ENCODE results near the gene ASPA. TPM values are rescaled to one million over a fixed set of nuclear protein-coding genes. Genes with fewer than 3 reads are reported as not detected.

ASPA gene
- total and polyA plus RNA-seq, 8 donors = 6.5 to 68.9 (median 45.9) TPM

DNA sequence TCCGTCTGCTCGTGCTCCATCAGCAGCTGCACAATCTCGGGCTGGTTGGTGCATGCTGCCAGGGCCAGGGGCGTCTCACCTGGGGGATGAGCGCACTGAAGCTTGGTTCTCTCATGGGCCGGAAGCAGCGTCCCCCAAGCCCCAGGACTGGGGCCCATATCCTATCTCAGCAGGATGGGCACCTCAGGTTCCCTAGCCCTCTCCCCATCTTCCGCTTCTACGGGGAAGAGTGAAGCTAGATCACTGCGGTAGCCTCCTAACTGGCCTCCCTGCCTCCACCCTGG is 57.0 kb downstream of the ASPA start:
- no peaks in the 10 kb centered on the region for H3K9me3 ChIP-seq
- H3K27ac ChIP-seq = no peak overlapping the region
- no peak for TF ChIP-seq CTCF (IDR thresholded peaks at IDR 0.05)
- ATAC-seq (no peak), DNase-seq (no peak)
- intact Hi-C loops (cut with DNase I) = no loop called here
- H3K4me3 ChIP-seq = no peak overlapping the region
- H3K27me3 ChIP-seq = peaks cover 0 to 60% of the 10 kb centered on the region in 2 donors
- no peaks in the 10 kb centered on the region for H3K4me1 ChIP-seq
- no peaks in the 10 kb centered on the region for H3K36me3 ChIP-seq

GRCh38 chr17:3533752-3534151 is 58.0 kb downstream of the ASPA start:
- intact Hi-C loops (cut with DNase I) = no loop called here
- no peak for TF ChIP-seq CTCF (IDR thresholded peaks at IDR 0.05)
- Histone ChIP-seq H3K27me3 (peaks cover 0 to 54% of the 10 kb centered on the region in 2 donors), H3K4me1 (no peaks in the 10 kb centered on the region), H3K36me3 (no peaks in the 10 kb centered on the region), H3K27ac (no peak overlapping the region), H3K9me3 (no peaks in the 10 kb centered on the region), H3K4me3 (no peak overlapping the region)
- ATAC-seq (no peak), DNase-seq (no peak)

DNA sequence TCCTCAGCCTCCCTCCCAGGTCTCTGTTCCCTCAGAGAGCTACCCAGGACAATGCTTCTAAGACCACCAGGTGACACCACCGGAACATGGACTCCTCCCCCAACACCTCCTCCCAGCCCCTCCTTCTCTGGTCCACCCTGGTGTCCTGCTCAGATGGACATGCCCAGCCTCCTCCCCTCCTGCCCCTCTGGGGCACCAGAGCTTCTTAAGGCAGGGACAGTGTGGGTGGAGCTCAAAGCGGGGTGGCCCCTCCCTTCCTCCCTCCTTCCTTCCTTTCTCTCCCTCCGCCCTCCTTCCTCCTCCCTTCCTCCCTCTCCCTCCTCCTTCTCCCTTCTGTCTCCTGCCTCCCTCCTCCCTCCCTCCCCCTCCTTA is 59.1 kb downstream of the ASPA start:
- ATAC-seq = peak; percentile 52

DNA sequence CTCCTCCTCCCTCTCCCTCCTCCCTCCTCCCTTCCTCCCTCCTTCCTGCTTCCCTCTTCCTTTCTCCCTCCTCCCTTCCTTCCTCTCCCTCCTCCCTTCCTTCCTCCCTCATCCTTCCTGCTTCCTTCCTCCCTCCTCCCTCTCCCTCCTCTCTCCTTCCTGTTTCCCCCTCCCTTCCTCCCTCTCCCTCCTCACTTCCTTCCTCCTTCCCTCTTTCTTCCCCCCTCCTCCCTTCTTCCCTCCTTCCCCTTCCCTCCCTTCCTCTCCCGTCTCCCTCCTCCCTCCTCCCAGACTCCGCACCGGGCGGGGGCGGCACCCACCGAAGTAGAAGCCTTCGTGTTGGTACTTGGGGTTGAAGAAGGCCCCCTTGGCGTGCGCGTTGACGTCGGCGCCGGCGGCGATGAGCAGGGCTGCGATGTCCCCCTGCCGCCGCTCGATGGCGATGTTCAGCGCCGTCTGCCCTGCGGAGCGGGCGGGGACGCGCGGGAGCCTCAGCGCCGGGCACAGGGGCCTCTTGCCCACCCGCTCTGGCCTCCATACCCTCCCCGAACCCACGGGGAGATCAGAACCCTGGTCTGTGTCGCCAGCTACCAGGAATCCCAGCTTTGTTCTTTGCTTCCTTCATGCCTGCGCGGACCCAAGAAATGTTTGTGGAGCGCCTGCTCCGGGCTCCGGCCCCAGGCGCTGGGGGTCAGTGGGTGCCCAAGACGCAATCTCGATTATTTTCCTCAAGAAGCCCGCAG is 59.6 kb downstream of the ASPA start:
- TF ChIP-seq CTCF (IDR thresholded peaks at IDR 0.05) = peak; percentile 45 to 49
- no peaks in the 10 kb centered on the region for H3K36me3 ChIP-seq
- H3K4me3 ChIP-seq = peak overlapping the region; percentile 24 to 29
- DNase-seq (peak in 3 of 4 donors; percentile 44 to 85 (median 67)), ATAC-seq (peak; percentile 96)
- H3K27me3 ChIP-seq = peaks cover 0 to 37% of the 10 kb centered on the region in 2 donors
- no peaks in the 10 kb centered on the region for H3K4me1 ChIP-seq
- no peaks in the 10 kb centered on the region for H3K9me3 ChIP-seq
- intact Hi-C loops (cut with DNase I) = no loop called here
- H3K27ac ChIP-seq = no peak overlapping the region

More for the DNA sequence above, 59.1 kb downstream of the ASPA start:
- TF ChIP-seq CTCF (IDR thresholded peaks at IDR 0.05) = no peak
- Histone ChIP-seq H3K27me3 (peaks cover 0 to 43% of the 10 kb centered on the region in 2 donors), H3K4me3 (no peak overlapping the region), H3K9me3 (no peaks in the 10 kb centered on the region), H3K36me3 (no peaks in the 10 kb centered on the region), H3K27ac (no peak overlapping the region), H3K4me1 (no peaks in the 10 kb centered on the region)
- no peak for DNase-seq
- intact Hi-C loops (cut with DNase I) = no loop called here

DNA sequence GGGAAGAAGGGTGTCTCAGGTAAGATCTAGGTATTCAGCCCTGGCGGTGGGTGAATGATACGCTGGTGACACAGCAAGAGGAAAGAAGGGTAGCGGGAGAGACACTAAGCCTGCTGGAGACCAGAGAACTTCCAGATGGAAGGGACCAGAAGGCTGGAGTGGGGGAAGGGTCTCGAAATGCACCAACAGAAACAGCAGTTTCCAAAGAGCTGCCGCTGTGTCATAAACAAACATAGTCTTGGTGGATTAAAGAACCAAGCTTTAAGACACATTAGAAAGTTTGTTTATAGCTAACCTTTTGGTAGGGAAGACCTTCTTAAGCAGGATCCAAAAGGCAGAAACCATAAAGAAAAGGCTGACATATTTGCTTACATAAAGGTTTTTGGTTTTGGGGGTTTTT is 60.9 kb downstream of the ASPA start:
- H3K27me3 ChIP-seq = peaks cover 0 to 27% of the 10 kb centered on the region in 2 donors
- no peaks in the 10 kb centered on the region for H3K36me3 ChIP-seq
- no peak overlapping the region for H3K27ac ChIP-seq
- no peak overlapping the region for H3K4me3 ChIP-seq
- H3K9me3 ChIP-seq = no peaks in the 10 kb centered on the region
- no peaks in the 10 kb centered on the region for H3K4me1 ChIP-seq
- DNase-seq = peak in 1 of 4 donors; percentile 53
- intact Hi-C loops (cut with DNase I) = no loop called here
- no peak for TF ChIP-seq CTCF (IDR thresholded peaks at IDR 0.05)
- ATAC-seq = no peak

Data from left lung (tissue), 10 donors.